Endodermal cell (in vitro differentiated cells): Measurements from ENCODE around the gene SYNGAP1. TPM values are rescaled to one million over a fixed set of nuclear protein-coding genes. Genes with fewer than 3 reads are reported as not detected.

Experiments used
- DNase-seq: peaks from one replicate; pipeline ENCODE4 v3.0.0-alpha.2; 2017
- H3K27ac ChIP-seq: 2 replicates; pipeline ENCODE4 v1.5.1; 2013; ENCODE audit warnings: mild to moderate bottlenecking, low read depth, low read length, moderate library complexity
- H3K27me3 ChIP-seq: 2 replicates; pipeline ENCODE4 v1.6.1; 2013; ENCODE audit warnings: mild to moderate bottlenecking, low read length, moderate library complexity; ENCODE audit not compliant: insufficient read depth, control insufficient read depth, poor library complexity, severe bottlenecking
- H3K36me3 ChIP-seq: 2 replicates; pipeline ENCODE4 v1.7.0; 2013; ENCODE audit warnings: mild to moderate bottlenecking, low read length, moderate library complexity; ENCODE audit not compliant: control insufficient read depth, insufficient read depth
- H3K4me1 ChIP-seq: one replicate; pipeline ENCODE4 v1.7.0; 2013; ENCODE audit warnings: low read length; ENCODE audit not compliant: control insufficient read depth, insufficient read depth
- H3K4me3 ChIP-seq: 2 replicates; pipeline ENCODE4 v1.5.1; 2013; ENCODE audit warnings: mild to moderate bottlenecking, low read length, moderate library complexity
- H3K9ac ChIP-seq: 2 replicates; pipeline ENCODE4 v1.6.1; 2013; ENCODE audit warnings: mild to moderate bottlenecking, low read length, moderate library complexity; ENCODE audit not compliant: poor library complexity, severe bottlenecking; ENCODE audit errors: extremely low read depth
- H3K9me3 ChIP-seq: 2 replicates; pipeline ENCODE4 v1.6.1; 2013; ENCODE audit warnings: mild to moderate bottlenecking, low read length, moderate library complexity; ENCODE audit not compliant: control insufficient read depth
- H3K27ac Mint-ChIP-seq: 2 replicates; pipeline ENCODE4 v1.8.0; 2020; ENCODE audit warnings: mixed read lengths
- H3K27me3 Mint-ChIP-seq: 2 replicates; pipeline ENCODE4 v1.8.0; 2021; ENCODE audit warnings: mild to moderate bottlenecking, mixed read lengths; ENCODE audit not compliant: insufficient read depth
- H3K36me3 Mint-ChIP-seq: 2 replicates; pipeline ENCODE4 v1.8.0; 2020; ENCODE audit warnings: low read depth, mixed read lengths
- H3K4me1 Mint-ChIP-seq: 2 replicates; pipeline ENCODE4 v1.8.0; 2020; ENCODE audit warnings: mixed read lengths
- H3K4me3 Mint-ChIP-seq: 2 replicates; pipeline ENCODE4 v1.8.0; 2020; ENCODE audit warnings: mild to moderate bottlenecking, moderate library complexity, mixed read lengths
- H3K9me3 Mint-ChIP-seq: 2 replicates; pipeline ENCODE4 v1.8.0; 2020; ENCODE audit warnings: mild to moderate bottlenecking, mixed read lengths
- CTCF ChIP-seq: fragments of 200-600 bp; sonication (generic); conservative IDR thresholded peaks from 2 replicates; pipeline ENCODE4 v1.5.0; 2021; ENCODE audit warnings: antibody characterized with exemption, mild to moderate bottlenecking
- WGBS, 2 experiments: methylation state at CpG; one replicate each; pipeline versions ENCODE4 v1.1.5 to v1.1.7; 2013; ENCODE audit warnings: missing lambda C conversion rate in 2 of 2, mixed read lengths in 1 of 2; ENCODE audit not compliant: insufficient coverage in 1 of 2, insufficient read length in 1 of 2; 5-methylcytosine and 5-hydroxymethylcytosine counted together
- total RNA-seq, 2 donors: library from RNA; stranded (reverse); fragmentation: NEBNext Ultra II Directional in 1 of 2; extraction: Animal tissue kit (Norgen Biotek cat#: 25700) in 1 of 2; gene quantifications; 2 replicates in 1 of 2; 3 replicates in 1 of 2; pipeline ENCODE4 v1.2.1, GENCODE V29; 2021

The SYNGAP1 gene
- total RNA-seq, 2 donors from 2014 or later: 90.2 to 94.2 TPM

GRCh38 chr6:33442283-33442682 lies 22.4 kb downstream of the SYNGAP1 start:
- Histone ChIP-seq H3K36me3 (peaks cover 69% of the 10 kb centered on the region), H3K9ac (no peak overlapping the region), H3K4me1 (no peaks in the 10 kb centered on the region), H3K4me3 (no peak overlapping the region), H3K9me3 (no peaks in the 10 kb centered on the region), H3K27ac (no peak overlapping the region), H3K27me3 (no peaks in the 10 kb centered on the region)
- Mint-ChIP-seq H3K27me3 (no peaks in the 10 kb centered on the region), H3K4me1 (no peaks in the 10 kb centered on the region), H3K27ac (no peak overlapping the region), H3K9me3 (no peaks in the 10 kb centered on the region), H3K4me3 (no peak overlapping the region), H3K36me3 (peaks cover 73% of the 10 kb centered on the region)
- DNase-seq: no peak
- no peak for TF ChIP-seq CTCF
- WGBS, 2 experiments: 86 to 92% methylated on average over 7 to 8 of the region's 8 CpGs

- Histone ChIP-seq H3K4me3 (no peak overlapping the region), H3K9me3 (no peaks in the 10 kb centered on the region), H3K27ac (no peak overlapping the region), H3K9ac (no peak overlapping the region), H3K4me1 (no peaks in the 10 kb centered on the region), H3K36me3 (peaks cover 71% of the 10 kb centered on the region), H3K27me3 (no peaks in the 10 kb centered on the region)
- 94 to 95% methylated on average over 15 to 17 of the region's 17 CpGs for WGBS, 2 experiments
- DNase-seq: no peak
- H3K27ac Mint-ChIP-seq: peak overlapping the region; percentile 64
- H3K4me1 Mint-ChIP-seq: no peaks in the 10 kb centered on the region
- H3K27me3 Mint-ChIP-seq: no peaks in the 10 kb centered on the region
- no peak for TF ChIP-seq CTCF
- H3K36me3 Mint-ChIP-seq: peaks cover 74% of the 10 kb centered on the region
- H3K4me3 Mint-ChIP-seq: no peak overlapping the region
- H3K9me3 Mint-ChIP-seq: no peaks in the 10 kb centered on the region
Observed at GRCh38 chr6:33443025-33443424, 23.2 kb downstream of the SYNGAP1 start.

GRCh38 chr6:33443619-33444504 lies 24.0 kb downstream of the SYNGAP1 start:
- H3K27me3 Mint-ChIP-seq: no peaks in the 10 kb centered on the region
- H3K36me3 Mint-ChIP-seq: peaks cover 74% of the 10 kb centered on the region
- DNase-seq: no peak
- peaks cover 70% of the 10 kb centered on the region for H3K36me3 ChIP-seq
- H3K27me3 ChIP-seq: no peaks in the 10 kb centered on the region
- no peak overlapping the region for H3K9ac ChIP-seq
- H3K27ac Mint-ChIP-seq: no peak overlapping the region
- H3K4me3 ChIP-seq: no peak overlapping the region
- no peak for TF ChIP-seq CTCF
- 95 to 100% methylated on average over 6 to 18 of the region's 18 CpGs for WGBS, 2 experiments
- no peak overlapping the region for H3K4me3 Mint-ChIP-seq
- no peaks in the 10 kb centered on the region for H3K4me1 Mint-ChIP-seq
- H3K9me3 ChIP-seq: no peaks in the 10 kb centered on the region
- H3K27ac ChIP-seq: no peak overlapping the region
- no peaks in the 10 kb centered on the region for H3K9me3 Mint-ChIP-seq
- H3K4me1 ChIP-seq: no peaks in the 10 kb centered on the region
